Endothelial cell of coronary artery (primary cell): Measurements from ENCODE around the gene EVPLL. TPM values are rescaled to one million over a fixed set of nuclear protein-coding genes. Genes with fewer than 3 reads are reported as not detected.

ENCODE experiments used
- total RNA-seq: library from RNA; depleted of rRNA; stranded (reverse); fragments of >200 nt; gene quantifications from 2 replicates; pipeline ENCODE4 v1.2.3, GENCODE V29; 2014

The EVPLL gene
- total RNA-seq = not detected in 2 replicates

DNA sequence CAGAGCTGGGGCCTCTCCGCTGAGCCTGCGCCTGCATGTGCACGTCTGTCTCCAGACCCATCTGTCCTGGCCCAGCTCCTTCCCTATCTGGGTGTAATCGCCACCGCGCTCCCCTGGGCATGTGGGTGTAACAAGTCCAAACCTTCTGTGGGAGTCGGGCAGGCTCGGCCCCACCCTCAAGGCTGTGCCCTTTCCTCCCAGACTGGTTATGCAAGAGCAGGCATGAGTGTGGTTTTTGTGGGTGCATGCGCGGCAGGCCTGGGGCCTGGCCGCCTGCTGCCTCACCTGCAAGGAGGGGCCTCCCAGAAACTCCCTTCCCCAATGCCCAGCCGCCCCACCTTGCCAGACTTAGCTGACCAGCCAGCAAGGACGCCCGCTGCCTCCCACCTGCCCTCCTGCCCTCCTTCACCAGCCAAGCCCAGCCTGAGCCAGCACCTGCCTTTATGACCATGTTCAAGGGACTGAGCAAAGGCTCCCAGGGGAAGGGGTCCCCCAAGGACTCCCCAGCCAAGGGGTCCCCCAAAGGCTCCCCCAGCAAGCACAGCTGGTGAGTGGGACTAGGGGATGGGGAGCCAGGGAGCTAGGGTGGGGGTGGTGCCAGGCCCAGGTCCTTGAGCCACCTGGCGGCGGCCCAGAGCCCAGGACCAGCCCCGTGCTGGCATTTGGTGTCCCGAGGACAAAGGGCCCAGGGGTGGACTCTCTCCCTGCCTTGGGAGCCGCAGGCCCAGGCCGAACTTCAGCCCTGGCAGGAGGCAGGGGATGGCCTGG is at the start of gene EVPLL:
Gene EVPLL, plus strand, starts transcription at position 342 of the 768 bp plus-strand sequence. CDS start 3,160 bp downstream, outside the sequence.

DNA sequence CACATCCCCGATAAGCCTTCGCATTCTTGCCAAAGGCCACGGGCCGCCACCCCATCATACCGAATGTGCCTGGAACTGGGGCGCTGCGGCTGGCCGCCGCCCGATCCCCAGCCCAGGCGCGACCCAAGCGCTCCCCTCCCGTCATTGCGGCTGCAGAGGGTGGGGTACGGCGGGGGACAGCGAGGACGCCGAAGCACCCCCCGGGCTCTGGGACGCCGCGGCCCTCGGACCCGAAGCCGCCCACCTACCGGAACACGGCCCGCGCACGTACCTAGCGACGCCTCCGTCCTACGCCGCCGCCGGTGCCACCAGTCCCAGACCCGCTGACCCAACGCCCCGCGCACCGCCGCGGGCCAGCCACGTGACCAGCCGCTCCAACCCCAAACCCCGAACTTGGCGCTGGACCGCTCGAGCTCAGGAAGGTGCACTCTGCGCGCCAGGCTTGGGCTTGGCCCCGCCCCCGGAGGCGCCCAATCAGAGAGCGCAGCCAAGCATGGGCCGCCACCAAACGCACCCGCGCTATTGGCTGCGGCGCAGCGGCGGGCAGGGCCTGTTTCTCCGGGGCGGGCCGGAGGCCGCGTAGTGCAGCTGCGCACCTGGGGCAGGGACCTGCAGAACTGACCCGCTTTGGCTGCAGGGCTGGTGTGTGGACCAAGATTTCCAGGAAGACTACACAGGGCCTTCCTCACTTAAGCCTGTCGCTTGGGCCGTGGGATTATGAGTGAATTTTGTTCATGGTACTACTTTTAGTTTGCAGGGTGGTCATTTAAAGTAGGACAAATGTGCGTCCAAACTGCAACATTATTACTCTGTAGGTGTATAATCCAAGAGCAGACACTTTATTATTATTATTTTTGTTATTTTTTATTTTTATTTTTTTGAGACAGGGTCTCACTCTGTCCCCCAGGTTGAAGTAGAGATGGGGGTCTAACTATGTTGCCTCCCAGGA is 14.2 kb upstream of the EVPLL start, which contains the start of gene SHMT1:
Gene SHMT1, minus strand, starts transcription at position 450 of the 949 bp plus-strand sequence. CDS start 7,569 bp downstream, outside the sequence.

Other genes starting within 250 kb of the EVPLL start
- gene ALKBH5, start 193.9 kb upstream of the EVPLL start, total RNA-seq = 78.5 and 100 TPM in 2 replicates
- gene LLGL1, start 152.1 kb upstream of the EVPLL start, total RNA-seq = 31.3 and 35.6 TPM in 2 replicates
- 549 and 591 TPM in 2 replicates for gene FLII, start 119.0 kb upstream of the EVPLL start, total RNA-seq
- 9.6 and 13.5 TPM in 2 replicates for gene MIEF2, start 117.1 kb upstream of the EVPLL start, total RNA-seq
- gene TOP3A, start 62.8 kb upstream of the EVPLL start, total RNA-seq = 17.6 and 19.9 TPM in 2 replicates
- 13.0 and 15.7 TPM in 2 replicates for gene SMCR8, start 62.5 kb upstream of the EVPLL start, total RNA-seq
- gene SHMT1, start 14.2 kb upstream of the EVPLL start, total RNA-seq = 12.4 TPM in 2 replicates
- gene LGALS9C, start 99.0 kb downstream of the EVPLL start, total RNA-seq = not detected in 2 replicates